Measurements from ENCODE around the gene ARHGEF6.

GRCh38 chrX:136708348-136708747, 72.4 kb downstream of the ARHGEF6 start:
- TF ChIP-seq POLR2A (IDR thresholded peaks at IDR 0.05), result no peak
- peak in 6 of 11 experiments; percentile 8 to 44 (median 26) for TF ChIP-seq CTCF (IDR thresholded peaks at IDR 0.05 in 8 of 11, conservative IDR thresholded peaks at IDR 0.05 in 3 of 11)
- TF ChIP-seq POLR2AphosphoS5 (IDR thresholded peaks at IDR 0.05), result no peak

All from spleen (tissue), 7 donors.